ENCODE results near the gene BORCS5. TPM values are rescaled to one million over a fixed set of nuclear protein-coding genes. Genes with fewer than 3 reads are reported as not detected.

The BORCS5 gene
- total RNA-seq, 1 donor from 2014 or later = 13.3 TPM

DNA sequence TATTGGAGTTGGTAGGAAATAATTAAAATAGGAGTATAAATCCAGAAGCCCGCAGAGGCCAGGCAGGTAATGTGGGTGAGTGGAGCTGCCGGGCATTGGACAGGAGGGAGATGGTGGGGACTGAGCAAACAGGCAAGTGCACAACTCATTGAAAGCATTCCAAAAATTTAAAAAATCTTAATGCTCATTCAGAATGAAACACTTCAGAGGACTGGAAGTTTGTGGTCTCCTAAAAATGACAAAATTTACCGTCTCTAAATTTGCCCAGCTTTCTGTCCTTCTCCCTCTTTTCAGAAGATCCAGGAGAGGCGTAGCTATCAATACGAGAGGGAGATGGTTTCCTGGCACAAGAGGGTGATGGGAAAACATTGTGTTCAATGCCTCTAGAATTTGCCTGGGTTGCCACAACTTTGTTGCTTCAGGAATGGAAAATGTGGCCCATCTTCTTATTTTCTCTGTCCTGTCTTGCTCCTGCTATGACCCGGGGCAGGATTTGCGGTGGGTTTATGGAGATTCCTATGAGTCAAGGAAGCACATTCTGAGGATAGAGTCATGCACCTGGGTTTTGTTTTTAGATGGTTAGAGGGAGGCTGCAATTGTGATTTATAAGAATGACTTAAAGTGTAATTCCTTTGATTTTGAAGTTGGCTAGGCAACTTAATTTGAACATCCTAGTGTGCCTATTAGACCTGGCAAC, 72.2 kb downstream of the BORCS5 start:
- no peaks in the 10 kb centered on the region for H3K4me1 ChIP-seq
- H3K79me2 ChIP-seq (ENCODE audit: low read depth) = no peaks in the 10 kb centered on the region
- no peak overlapping the region for H3K4me3 Mint-ChIP-seq

DNA sequence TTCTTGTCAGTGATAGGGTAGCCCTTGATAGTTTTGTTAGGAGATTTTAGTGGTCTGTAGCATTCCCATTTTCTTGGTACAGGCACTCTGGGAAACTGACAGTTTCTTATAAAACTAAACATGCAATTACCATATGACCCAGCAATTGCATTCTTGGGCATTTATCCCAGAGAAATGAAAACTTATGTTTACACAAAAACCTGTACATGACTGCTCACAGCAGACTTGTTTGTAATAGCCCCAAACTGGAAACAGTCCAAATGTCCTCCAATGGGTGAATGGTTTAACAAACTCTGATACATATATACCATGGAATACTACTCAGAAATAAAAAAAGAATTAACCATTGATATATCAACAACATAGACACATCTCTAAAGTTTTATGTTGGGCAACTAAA, 75.5 kb downstream of the BORCS5 start:
- H3K4me3 ChIP-seq = no peak overlapping the region
- H3K27me3 ChIP-seq = no peaks in the 10 kb centered on the region
- H3K27me3 Mint-ChIP-seq (ENCODE audit: insufficient read depth, low read depth) = no peaks in the 10 kb centered on the region
- no peak overlapping the region for H3K4me3 Mint-ChIP-seq
- no peak overlapping the region for H3K27ac Mint-ChIP-seq
- H3F3A ChIP-seq (ENCODE audit: low read depth) = no peaks in the 10 kb centered on the region
- no peak overlapping the region for H3K4me2 ChIP-seq
- H3K9ac ChIP-seq = no peak overlapping the region
- no peak overlapping the region for H3K27ac ChIP-seq
- H3K36me3 ChIP-seq = no peaks in the 10 kb centered on the region
- DNase-seq (ENCODE audit: low spot score) = no peak
- no peaks in the 10 kb centered on the region for H3K9me3 ChIP-seq (ENCODE audit: low read depth)
- H4K20me1 ChIP-seq (ENCODE audit: low read depth) = no peaks in the 10 kb centered on the region
- H3K9me3 Mint-ChIP-seq = no peaks in the 10 kb centered on the region
- no peaks in the 10 kb centered on the region for H3K4me1 Mint-ChIP-seq
- H3K36me3 Mint-ChIP-seq = peaks cover 5% of the 10 kb centered on the region
- no peaks in the 10 kb centered on the region for H3K4me1 ChIP-seq
- no peak overlapping the region for H2AFZ ChIP-seq (replicated peaks)
- no peak for TF ChIP-seq EZH2phosphoT487 (IDR thresholded peaks at IDR 0.05)
- no peak for TF ChIP-seq EZH2 (IDR thresholded peaks at IDR 0.05)
- no peaks in the 10 kb centered on the region for H3K79me2 ChIP-seq (ENCODE audit: low read depth)

More for the DNA sequence above, 72.2 kb downstream of the BORCS5 start:
- peaks cover 5% of the 10 kb centered on the region for H3K36me3 Mint-ChIP-seq
- H3K27ac Mint-ChIP-seq = no peak overlapping the region
- H3K27ac ChIP-seq = no peak overlapping the region
- H3K4me2 ChIP-seq = no peak overlapping the region
- no peaks in the 10 kb centered on the region for H3F3A ChIP-seq (ENCODE audit: low read depth)
- peaks cover 1% of the 10 kb centered on the region for H3K9me3 ChIP-seq (ENCODE audit: low read depth)
- no peak overlapping the region for H2AFZ ChIP-seq (replicated peaks)
- DNase-seq (ENCODE audit: low spot score) = no peak
- H3K9ac ChIP-seq = no peak overlapping the region
- H3K9me3 Mint-ChIP-seq = peaks cover 12% of the 10 kb centered on the region
- no peaks in the 10 kb centered on the region for H3K4me1 Mint-ChIP-seq
- H3K27me3 ChIP-seq = no peaks in the 10 kb centered on the region
- no peak overlapping the region for H3K4me3 ChIP-seq
- no peaks in the 10 kb centered on the region for H3K36me3 ChIP-seq
- no peaks in the 10 kb centered on the region for H3K27me3 Mint-ChIP-seq (ENCODE audit: insufficient read depth, low read depth)
- H4K20me1 ChIP-seq (ENCODE audit: low read depth) = no peaks in the 10 kb centered on the region
- TF ChIP-seq, protein P1, sequence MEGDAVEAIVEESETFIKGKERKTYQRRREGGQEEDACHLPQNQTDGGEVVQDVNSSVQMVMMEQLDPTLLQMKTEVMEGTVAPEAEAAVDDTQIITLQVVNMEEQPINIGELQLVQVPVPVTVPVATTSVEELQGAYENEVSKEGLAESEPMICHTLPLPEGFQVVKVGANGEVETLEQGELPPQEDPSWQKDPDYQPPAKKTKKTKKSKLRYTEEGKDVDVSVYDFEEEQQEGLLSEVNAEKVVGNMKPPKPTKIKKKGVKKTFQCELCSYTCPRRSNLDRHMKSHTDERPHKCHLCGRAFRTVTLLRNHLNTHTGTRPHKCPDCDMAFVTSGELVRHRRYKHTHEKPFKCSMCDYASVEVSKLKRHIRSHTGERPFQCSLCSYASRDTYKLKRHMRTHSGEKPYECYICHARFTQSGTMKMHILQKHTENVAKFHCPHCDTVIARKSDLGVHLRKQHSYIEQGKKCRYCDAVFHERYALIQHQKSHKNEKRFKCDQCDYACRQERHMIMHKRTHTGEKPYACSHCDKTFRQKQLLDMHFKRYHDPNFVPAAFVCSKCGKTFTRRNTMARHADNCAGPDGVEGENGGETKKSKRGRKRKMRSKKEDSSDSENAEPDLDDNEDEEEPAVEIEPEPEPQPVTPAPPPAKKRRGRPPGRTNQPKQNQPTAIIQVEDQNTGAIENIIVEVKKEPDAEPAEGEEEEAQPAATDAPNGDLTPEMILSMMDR (IDR thresholded peaks at IDR 0.05) = no peak
- TF ChIP-seq EZH2 (IDR thresholded peaks at IDR 0.05) = no peak
- TF ChIP-seq EZH2phosphoT487 (IDR thresholded peaks at IDR 0.05) = no peak

DNA sequence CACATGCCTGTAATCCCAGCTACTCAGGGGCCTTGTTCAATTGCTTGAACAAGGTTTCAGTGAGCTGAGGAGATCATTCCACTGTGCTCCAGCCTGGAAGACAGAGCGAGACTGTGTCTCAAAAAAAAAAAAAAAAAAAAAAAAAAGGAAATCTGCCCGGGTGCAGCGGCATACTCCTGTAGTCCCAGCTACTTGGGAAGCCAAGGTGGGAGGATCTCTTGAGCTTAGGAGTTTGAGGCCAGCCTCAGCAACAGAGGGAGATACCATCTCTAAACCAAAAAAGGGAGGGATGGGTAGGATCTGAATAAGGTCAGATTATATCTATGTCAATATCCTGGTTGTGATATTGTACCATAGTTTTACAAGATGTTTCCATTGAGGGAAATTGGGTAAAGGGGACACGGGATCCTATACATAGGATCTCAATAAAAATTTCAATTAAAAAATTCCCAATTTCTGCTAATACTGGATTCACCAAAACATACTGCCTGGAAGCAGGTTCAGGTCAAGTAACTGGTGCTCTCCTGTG, 76.4 kb downstream of the BORCS5 start:
- Histone ChIP-seq H3K4me1 (no peaks in the 10 kb centered on the region), H3F3A (ENCODE audit: low read depth) (no peaks in the 10 kb centered on the region), H3K4me3 (no peak overlapping the region), H3K9ac (no peak overlapping the region), H2AFZ (replicated peaks) (no peak overlapping the region), H4K20me1 (ENCODE audit: low read depth) (no peaks in the 10 kb centered on the region), H3K4me2 (no peak overlapping the region), H3K9me3 (ENCODE audit: low read depth) (no peaks in the 10 kb centered on the region), H3K27ac (no peak overlapping the region), H3K36me3 (no peaks in the 10 kb centered on the region), H3K27me3 (no peaks in the 10 kb centered on the region), H3K79me2 (ENCODE audit: low read depth) (no peaks in the 10 kb centered on the region)
- Mint-ChIP-seq H3K4me3 (no peak overlapping the region), H3K9me3 (no peaks in the 10 kb centered on the region), H3K27ac (no peak overlapping the region), H3K36me3 (peaks cover 7% of the 10 kb centered on the region), H3K4me1 (no peaks in the 10 kb centered on the region), H3K27me3 (ENCODE audit: insufficient read depth, low read depth) (no peaks in the 10 kb centered on the region)
- no peak for TF ChIP-seq EZH2 (IDR thresholded peaks at IDR 0.05)
- TF ChIP-seq, protein P1 (IDR thresholded peaks at IDR 0.05) = no peak
- TF ChIP-seq EZH2phosphoT487 (IDR thresholded peaks at IDR 0.05) = no peak
- no peak for DNase-seq (ENCODE audit: low spot score)

DNA sequence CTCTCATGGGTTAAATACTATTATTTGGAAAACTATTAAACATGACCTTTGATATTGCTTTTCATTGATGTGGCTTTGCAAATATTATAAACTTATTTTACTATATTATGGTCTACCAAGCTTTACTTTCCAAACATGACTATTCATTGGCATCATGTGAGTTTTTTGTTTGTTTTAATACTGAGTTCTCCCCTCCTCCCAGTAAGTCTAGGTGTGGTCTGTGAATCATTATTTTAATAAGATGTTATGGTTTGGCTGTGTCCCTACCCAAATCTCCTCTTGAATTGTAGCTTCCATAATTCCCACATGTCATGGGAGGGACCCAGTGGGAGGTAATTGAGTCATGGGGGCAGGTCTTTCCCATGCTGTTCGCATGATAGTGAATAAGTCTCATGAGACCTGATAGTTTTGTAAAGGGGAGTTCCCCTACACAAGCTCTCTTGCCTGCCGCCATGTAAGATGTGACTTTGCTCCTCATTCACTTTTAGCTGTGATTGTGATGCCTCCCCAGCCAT, 80.0 kb downstream of the BORCS5 start:
- no peak overlapping the region for H3K27ac Mint-ChIP-seq
- DNase-seq (ENCODE audit: low spot score) = no peak
- H3K4me2 ChIP-seq = no peak overlapping the region
- no peaks in the 10 kb centered on the region for H3F3A ChIP-seq (ENCODE audit: low read depth)
- no peaks in the 10 kb centered on the region for H3K27me3 ChIP-seq
- H3K79me2 ChIP-seq (ENCODE audit: low read depth) = no peaks in the 10 kb centered on the region
- H3K36me3 ChIP-seq = no peaks in the 10 kb centered on the region
- H3K4me1 ChIP-seq = no peaks in the 10 kb centered on the region
- no peak overlapping the region for H3K27ac ChIP-seq
- H3K9me3 Mint-ChIP-seq = no peaks in the 10 kb centered on the region
- no peak overlapping the region for H3K4me3 Mint-ChIP-seq
- no peaks in the 10 kb centered on the region for H3K27me3 Mint-ChIP-seq (ENCODE audit: insufficient read depth, low read depth)
- H3K4me1 Mint-ChIP-seq = no peaks in the 10 kb centered on the region
- H2AFZ ChIP-seq (replicated peaks) = no peak overlapping the region
- H3K9me3 ChIP-seq (ENCODE audit: low read depth) = no peaks in the 10 kb centered on the region
- no peak overlapping the region for H3K4me3 ChIP-seq
- TF ChIP-seq, protein P1 (IDR thresholded peaks at IDR 0.05) = no peak
- TF ChIP-seq EZH2 (IDR thresholded peaks at IDR 0.05) (no peak), EZH2phosphoT487 (IDR thresholded peaks at IDR 0.05) (no peak)
- H3K9ac ChIP-seq = no peak overlapping the region
- no peaks in the 10 kb centered on the region for H4K20me1 ChIP-seq (ENCODE audit: low read depth)
- H3K36me3 Mint-ChIP-seq = peaks cover 7% of the 10 kb centered on the region

Data from neural progenitor cell (in vitro differentiated cells).